HG03103 (cell line): ENCODE data around the gene PTCRA.

Source experiments
- ATAC-seq: cut with Tn5 transposase; IDR thresholded peaks from one replicate; pipeline ENCODE4 v1.9.1; 2021; ENCODE audit warnings: low read depth; ENCODE audit not compliant: unreplicated experiment

The PTCRA gene

DNA sequence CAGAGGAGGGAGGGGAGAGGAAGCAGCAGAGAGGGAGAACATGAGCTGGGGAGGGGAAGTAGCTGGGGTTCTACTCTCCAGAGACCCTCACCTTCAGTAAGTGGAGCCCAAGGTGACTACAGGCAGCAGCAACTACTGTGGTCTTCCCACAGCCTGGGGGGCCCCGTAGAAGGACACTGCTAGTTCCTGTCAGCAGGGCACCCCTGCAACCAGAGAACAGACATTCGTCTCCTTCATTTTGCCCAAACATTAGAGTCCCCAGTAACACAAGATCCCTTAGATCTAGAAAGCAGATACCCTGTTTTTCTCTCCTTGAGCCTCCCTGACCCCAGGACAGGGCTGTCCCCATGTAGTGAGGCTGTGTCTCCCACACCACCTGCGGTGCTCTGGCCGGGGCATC is 52.9 kb downstream of the PTCRA start:
- no peak for ATAC-seq

DNA sequence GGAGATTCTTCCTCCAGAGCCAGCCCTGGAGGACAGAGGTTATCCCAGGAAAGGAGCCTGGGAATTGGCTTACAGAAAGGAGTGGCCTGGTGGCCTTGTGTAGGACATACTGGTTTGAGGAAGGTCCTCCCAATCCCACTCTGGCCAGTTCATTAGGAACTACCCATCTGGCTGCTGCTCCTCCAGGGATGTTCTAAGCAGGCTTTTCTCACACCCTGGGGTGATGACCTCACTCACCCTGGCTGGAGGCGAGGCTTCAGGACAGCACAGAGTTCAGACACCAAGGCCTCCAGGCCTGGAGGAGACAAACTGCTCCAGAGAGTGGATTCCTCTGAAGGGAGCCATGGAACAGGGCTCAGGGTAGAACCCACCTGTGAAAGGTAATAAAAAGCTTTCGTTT is 53.6 kb downstream of the PTCRA start:
- ATAC-seq = no peak

DNA sequence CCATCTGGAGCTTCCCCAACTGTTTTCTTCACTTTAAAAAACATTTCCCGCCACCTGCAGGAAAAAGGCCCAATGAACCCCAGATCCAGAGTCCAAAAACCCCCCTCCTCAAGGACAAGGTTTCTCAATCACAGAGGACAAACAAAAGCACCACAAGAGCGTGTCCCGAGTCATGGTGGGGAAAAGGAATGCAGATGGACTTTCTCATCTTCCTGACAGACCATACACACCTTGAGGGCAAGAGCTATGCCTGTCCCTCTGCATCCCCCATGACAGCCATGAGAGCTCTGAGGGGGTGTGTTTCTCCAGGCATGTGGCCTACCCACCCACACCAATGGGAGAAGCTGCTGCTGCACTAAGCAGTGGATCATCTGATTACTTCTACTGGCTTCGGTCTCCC is 54.1 kb downstream of the PTCRA start:
- no peak for ATAC-seq

DNA sequence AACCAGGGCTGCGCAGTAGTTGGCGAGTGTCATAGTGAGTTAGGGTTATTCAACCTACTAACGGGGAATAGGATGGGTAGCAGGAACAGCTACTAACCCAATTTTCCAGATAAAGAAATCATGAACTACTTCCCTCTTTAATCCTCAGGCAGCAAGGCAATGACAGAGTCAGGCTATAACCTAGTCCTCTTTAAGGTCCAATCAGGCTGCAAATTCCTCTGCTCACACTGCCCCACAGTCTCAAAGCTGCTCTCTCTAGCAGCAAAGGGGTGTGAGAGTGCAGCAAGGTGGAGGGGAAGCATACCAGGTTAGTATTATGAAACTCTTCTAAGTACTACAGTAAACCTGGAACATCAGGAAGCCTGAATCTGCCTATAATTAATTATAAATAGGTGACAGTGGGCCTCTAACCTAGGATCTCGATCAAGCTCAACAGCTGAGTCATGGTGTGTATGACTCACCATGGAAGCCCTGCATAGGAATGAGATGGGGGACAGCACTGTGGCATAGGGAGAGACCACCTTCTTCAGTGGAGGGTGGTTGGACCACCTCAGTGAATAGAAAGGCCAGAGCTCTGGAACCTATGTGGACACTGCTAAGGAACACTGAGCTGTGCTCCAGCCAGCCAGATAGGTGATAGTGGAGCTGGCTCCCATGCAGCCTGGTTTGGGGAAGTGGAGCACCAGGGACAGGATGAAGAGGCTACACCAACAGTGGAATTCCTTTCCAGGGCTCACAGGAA is 55.2 kb downstream of the PTCRA start:
- ATAC-seq = no peak

DNA sequence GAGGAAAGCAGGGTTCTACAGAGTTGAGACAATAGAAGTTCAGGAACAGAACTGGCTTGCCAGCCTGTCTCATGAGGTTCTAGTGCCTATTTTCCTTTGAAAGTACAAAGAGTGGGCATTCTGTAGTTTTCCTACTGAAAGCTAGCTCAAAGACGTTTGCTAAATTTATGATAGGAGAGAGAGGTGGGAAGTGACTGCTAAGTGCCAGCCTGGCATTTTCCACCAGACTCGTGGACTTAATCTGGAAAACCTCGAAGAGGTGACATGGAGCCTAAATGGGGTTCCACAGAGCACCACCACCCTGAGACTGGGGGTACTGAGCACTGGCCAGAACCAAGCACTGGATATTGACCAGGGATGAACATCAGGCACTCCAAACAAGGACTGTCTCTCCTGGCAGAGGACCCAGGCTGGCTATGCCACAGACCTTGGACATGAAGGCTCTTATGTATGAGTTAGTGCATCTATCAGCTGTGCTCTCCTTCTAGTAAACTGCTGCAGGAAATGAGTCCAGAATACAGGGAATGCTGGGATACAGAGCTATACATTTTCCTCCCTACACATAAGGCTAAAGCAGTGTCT is 56.0 kb downstream of the PTCRA start:
- no peak for ATAC-seq

DNA sequence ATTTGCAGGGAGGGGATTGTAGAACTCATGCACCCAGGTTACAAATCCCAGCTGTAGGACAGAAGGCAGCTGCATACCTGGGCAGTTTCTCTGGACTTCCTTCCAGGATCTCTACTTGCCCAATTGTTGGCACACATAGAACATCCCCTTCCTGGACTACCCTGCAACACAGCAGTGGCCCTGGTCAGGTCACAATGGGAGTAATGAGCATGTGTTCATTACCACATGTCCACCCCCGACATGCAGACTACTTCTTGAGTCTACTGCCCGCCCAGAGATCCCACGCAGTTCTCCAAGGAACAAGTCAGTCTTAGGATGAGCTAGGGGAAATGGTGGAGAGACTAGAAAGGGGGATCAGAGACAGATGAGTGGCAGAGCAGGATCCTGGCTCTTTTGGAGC is 58.1 kb downstream of the PTCRA start:
- no peak for ATAC-seq

DNA sequence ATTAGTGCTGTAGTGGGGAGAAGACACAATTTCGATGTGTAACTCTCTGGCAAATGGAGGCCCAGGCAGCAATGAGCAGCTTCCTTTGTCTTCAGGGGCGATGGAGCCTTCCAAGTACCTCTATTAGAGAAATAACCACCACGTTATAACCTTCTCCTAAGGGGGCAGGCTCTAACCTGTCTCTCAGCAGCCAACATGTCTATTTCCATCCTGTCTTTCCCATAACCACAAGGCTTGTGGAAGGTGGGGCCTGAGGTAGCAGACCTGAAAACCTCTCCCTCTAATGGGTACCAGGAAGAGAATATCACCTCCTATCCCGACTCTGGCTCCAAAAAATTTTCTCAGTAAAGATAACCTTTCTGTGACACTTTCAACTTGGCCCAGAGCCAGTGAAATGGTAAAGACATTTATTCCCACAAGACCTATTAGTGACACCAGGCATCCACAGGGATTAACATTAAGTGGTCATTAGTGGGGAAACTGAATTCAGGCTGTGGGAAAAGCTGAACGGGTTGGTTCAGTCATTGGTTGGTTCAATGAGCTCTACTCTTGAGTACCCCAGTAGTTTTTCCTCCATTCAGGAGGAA is 59.2 kb downstream of the PTCRA start:
- no peak for ATAC-seq
